ENCODE data around the gene TMEM163. TPM values are rescaled to one million over a fixed set of nuclear protein-coding genes. Genes with fewer than 3 reads are reported as not detected.

The TMEM163 gene
- total and polyA plus RNA-seq, 2 donors, result 5.0 TPM

DNA sequence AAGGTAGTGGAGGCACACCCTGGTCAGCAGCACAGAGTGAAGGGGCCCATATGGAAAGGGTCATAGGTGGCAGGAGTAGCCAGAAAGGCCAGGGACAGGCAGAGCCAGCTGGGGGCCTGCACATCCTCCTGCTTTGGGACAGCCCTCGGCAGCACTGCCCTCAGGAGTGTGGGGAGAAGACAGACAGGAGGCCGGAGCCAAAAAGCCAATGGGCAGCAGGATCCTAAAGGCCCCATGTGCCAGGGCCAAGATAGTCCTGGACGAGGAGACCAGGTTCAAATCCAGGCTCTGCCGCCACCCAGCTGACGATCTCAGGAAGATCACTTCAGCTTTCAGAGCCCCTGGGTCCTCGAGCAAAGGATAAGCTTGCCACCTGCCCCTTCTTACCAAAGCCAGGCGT is 220.1 kb downstream of the TMEM163 start:
- H3K27ac ChIP-seq (ENCODE audit: low read depth in 1 of 2, low read length in 1 of 2), result no peak overlapping the region

GRCh38 chr2:134493797-134494196 is 225.0 kb downstream of the TMEM163 start:
- H3K9me3 ChIP-seq (ENCODE audit: control insufficient read depth in 2 of 2, insufficient read depth in 1 of 2, low read length in 1 of 2), result no peaks in the 10 kb centered on the region
- no peaks in the 10 kb centered on the region for H3K27me3 ChIP-seq (ENCODE audit: control insufficient read depth in 2 of 2, insufficient read depth in 1 of 2, low read length in 1 of 2)
- no peak overlapping the region for H3K4me3 ChIP-seq (ENCODE audit: low read length in 2 of 2)
- no peaks in the 10 kb centered on the region for H3K4me1 ChIP-seq (ENCODE audit: control insufficient read depth in 2 of 2, insufficient read depth in 2 of 2, low read length in 2 of 2)
- 95% methylated on average over 4 of the region's 4 CpGs for WGBS
- H3K36me3 ChIP-seq (ENCODE audit: control insufficient read depth in 2 of 2, insufficient read depth in 2 of 2, low read length in 1 of 2), result no peaks in the 10 kb centered on the region
- no peak for DNase-seq (ENCODE audit: low read depth in 6 of 9, low spot score in 9 of 9)
- H3K27ac ChIP-seq (ENCODE audit: low read depth in 1 of 2, low read length in 1 of 2), result no peak overlapping the region

More for the DNA sequence above, 220.1 kb downstream of the TMEM163 start:
- H3K36me3 ChIP-seq (ENCODE audit: control insufficient read depth in 2 of 2, insufficient read depth in 2 of 2, low read length in 1 of 2), result no peaks in the 10 kb centered on the region
- H3K4me1 ChIP-seq (ENCODE audit: control insufficient read depth in 2 of 2, insufficient read depth in 2 of 2, low read length in 2 of 2), result no peaks in the 10 kb centered on the region
- no peak for DNase-seq (ENCODE audit: low read depth in 6 of 9, low spot score in 9 of 9)
- WGBS, result 96% methylated on average over 7 of the region's 7 CpGs
- no peaks in the 10 kb centered on the region for H3K27me3 ChIP-seq (ENCODE audit: control insufficient read depth in 2 of 2, insufficient read depth in 1 of 2, low read length in 1 of 2)
- H3K4me3 ChIP-seq (ENCODE audit: low read length in 2 of 2), result no peak overlapping the region
- H3K9me3 ChIP-seq (ENCODE audit: control insufficient read depth in 2 of 2, insufficient read depth in 1 of 2, low read length in 1 of 2), result no peaks in the 10 kb centered on the region

DNA sequence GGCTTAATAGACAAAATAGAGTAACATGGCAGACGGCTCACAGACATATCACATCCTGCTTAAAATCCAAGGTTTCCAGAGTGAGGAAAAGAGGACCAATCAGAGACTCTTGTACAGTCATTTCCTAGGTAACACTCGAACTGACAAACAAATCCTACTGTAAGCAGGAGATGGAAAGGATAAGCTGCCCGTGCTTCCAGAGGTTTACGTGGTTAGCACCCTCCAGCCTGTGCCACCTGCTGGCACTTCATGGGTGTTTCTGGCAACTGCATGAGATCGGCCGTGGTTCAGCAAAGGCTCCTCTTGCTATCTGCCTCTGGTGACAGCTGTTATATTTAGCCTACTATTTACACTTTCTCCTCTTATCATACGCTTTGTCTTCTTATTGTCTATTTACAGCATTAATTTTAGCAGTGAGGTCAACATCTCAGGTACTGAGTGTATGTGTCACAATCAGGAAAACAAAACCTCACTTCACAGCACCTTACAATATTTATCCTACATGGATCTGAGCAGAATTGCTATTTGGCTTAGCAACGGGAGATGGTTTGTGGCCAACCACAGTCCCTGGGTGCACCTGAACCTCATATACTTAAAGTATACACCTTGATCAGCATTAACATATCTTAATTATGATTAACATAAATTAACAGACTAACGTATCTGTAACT is 226.9 kb downstream of the TMEM163 start:
- 66% methylated on average over 9 of the region's 9 CpGs for WGBS
- H3K36me3 ChIP-seq (ENCODE audit: control insufficient read depth in 2 of 2, insufficient read depth in 2 of 2, low read length in 1 of 2), result no peaks in the 10 kb centered on the region
- peak in 2 of 9 donors; percentile 4 to 59 for DNase-seq (ENCODE audit: low read depth in 6 of 9, low spot score in 9 of 9)
- no peaks in the 10 kb centered on the region for H3K27me3 ChIP-seq (ENCODE audit: control insufficient read depth in 2 of 2, insufficient read depth in 1 of 2, low read length in 1 of 2)
- H3K9me3 ChIP-seq (ENCODE audit: control insufficient read depth in 2 of 2, insufficient read depth in 1 of 2, low read length in 1 of 2), result no peaks in the 10 kb centered on the region
- no peaks in the 10 kb centered on the region for H3K4me1 ChIP-seq (ENCODE audit: control insufficient read depth in 2 of 2, insufficient read depth in 2 of 2, low read length in 2 of 2)
- no peak overlapping the region for H3K4me3 ChIP-seq (ENCODE audit: low read length in 2 of 2)
- H3K27ac ChIP-seq (ENCODE audit: low read depth in 1 of 2, low read length in 1 of 2), result no peak overlapping the region

DNA sequence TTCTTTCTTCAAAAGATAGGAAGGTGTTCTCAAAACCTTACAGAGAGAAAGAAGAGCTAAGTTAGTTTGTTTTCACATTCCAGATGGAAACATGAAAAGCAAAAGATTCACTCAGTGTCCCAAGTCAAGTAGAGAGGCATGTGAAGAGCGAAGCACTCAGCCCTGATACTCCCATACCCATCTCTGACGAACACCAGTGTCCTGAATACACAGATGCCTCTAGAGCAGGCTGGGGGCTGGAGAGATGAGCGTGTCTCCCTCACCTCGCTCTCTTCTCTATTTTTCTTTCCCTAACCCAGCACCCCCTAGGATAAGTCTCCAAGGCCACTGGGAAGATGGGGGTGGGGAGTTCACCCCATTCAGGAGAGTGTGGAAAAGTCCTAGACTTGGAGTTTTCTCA is 227.8 kb downstream of the TMEM163 start:
- no peaks in the 10 kb centered on the region for H3K27me3 ChIP-seq (ENCODE audit: control insufficient read depth in 2 of 2, insufficient read depth in 1 of 2, low read length in 1 of 2)
- no peak overlapping the region for H3K27ac ChIP-seq (ENCODE audit: low read depth in 1 of 2, low read length in 1 of 2)
- DNase-seq (ENCODE audit: low read depth in 6 of 9, low spot score in 9 of 9), result no peak
- H3K4me1 ChIP-seq (ENCODE audit: control insufficient read depth in 2 of 2, insufficient read depth in 2 of 2, low read length in 2 of 2), result no peaks in the 10 kb centered on the region
- H3K4me3 ChIP-seq (ENCODE audit: low read length in 2 of 2), result no peak overlapping the region
- H3K36me3 ChIP-seq (ENCODE audit: control insufficient read depth in 2 of 2, insufficient read depth in 2 of 2, low read length in 1 of 2), result no peaks in the 10 kb centered on the region
- 96% methylated on average over 4 of the region's 4 CpGs for WGBS
- no peaks in the 10 kb centered on the region for H3K9me3 ChIP-seq (ENCODE audit: control insufficient read depth in 2 of 2, insufficient read depth in 1 of 2, low read length in 1 of 2)

DNA sequence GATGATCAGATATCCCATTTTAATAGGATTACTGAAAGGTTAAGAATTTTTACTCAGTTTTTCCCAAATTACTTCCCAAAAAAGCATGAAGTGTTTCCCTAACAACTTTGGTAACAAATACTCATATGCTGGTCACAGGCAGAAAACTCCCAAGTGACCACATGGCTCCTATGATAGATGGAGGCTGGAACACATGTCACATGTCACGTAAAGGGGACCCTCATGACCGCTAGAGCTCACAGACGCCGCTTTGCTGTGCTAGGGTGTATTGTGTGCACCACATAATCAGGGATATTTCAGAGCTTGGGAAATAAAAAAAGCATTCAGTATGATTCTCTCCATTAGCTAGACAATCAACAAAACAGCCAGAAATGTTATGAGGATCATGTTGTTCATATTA is 228.2 kb downstream of the TMEM163 start:
- H3K9me3 ChIP-seq (ENCODE audit: control insufficient read depth in 2 of 2, insufficient read depth in 1 of 2, low read length in 1 of 2), result no peaks in the 10 kb centered on the region
- no peaks in the 10 kb centered on the region for H3K27me3 ChIP-seq (ENCODE audit: control insufficient read depth in 2 of 2, insufficient read depth in 1 of 2, low read length in 1 of 2)
- H3K4me3 ChIP-seq (ENCODE audit: low read length in 2 of 2), result no peak overlapping the region
- no peaks in the 10 kb centered on the region for H3K4me1 ChIP-seq (ENCODE audit: control insufficient read depth in 2 of 2, insufficient read depth in 2 of 2, low read length in 2 of 2)
- WGBS, result 96% methylated on average over 4 of the region's 4 CpGs
- no peak overlapping the region for H3K27ac ChIP-seq (ENCODE audit: low read depth in 1 of 2, low read length in 1 of 2)
- DNase-seq (ENCODE audit: low read depth in 6 of 9, low spot score in 9 of 9), result no peak
- H3K36me3 ChIP-seq (ENCODE audit: control insufficient read depth in 2 of 2, insufficient read depth in 2 of 2, low read length in 1 of 2), result no peaks in the 10 kb centered on the region

DNA sequence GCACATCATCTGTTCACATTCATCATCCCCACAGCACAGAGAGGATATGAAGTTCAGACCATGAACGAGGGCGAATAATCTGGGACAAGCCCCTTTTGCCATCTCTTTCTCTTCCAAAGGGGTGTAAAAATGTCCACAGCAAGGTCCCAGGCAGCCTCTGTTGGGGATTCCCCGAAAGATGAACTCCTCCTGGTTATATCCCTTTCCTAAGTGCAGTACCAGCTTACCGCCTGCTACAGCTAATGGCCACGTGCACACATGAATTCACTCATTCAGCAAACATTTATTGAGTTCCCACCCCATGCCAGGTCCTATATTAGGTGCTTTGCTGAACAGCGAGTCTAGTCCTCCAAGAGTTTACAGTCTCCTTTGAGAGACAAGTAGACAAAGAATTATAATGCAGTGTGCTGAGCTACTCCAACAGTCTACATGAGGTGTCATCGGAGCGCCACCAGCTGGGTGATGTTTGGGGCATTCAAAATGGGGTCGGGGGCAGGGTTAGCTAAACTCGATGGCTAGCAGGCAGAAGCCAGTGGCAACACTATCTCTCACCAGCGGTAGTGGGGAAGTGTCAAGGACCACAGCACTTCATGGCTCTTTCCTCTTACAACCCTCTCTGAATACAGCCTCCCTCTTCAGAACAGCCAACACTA is 228.9 kb downstream of the TMEM163 start:
- H3K4me3 ChIP-seq (ENCODE audit: low read length in 2 of 2), result no peak overlapping the region
- H3K4me1 ChIP-seq (ENCODE audit: control insufficient read depth in 2 of 2, insufficient read depth in 2 of 2, low read length in 2 of 2), result no peaks in the 10 kb centered on the region
- no peak overlapping the region for H3K27ac ChIP-seq (ENCODE audit: low read depth in 1 of 2, low read length in 1 of 2)
- H3K36me3 ChIP-seq (ENCODE audit: control insufficient read depth in 2 of 2, insufficient read depth in 2 of 2, low read length in 1 of 2), result no peaks in the 10 kb centered on the region
- DNase-seq (ENCODE audit: low read depth in 6 of 9, low spot score in 9 of 9), result no peak
- H3K9me3 ChIP-seq (ENCODE audit: control insufficient read depth in 2 of 2, insufficient read depth in 1 of 2, low read length in 1 of 2), result no peaks in the 10 kb centered on the region
- H3K27me3 ChIP-seq (ENCODE audit: control insufficient read depth in 2 of 2, insufficient read depth in 1 of 2, low read length in 1 of 2), result no peaks in the 10 kb centered on the region
- WGBS, result 96% methylated on average over 11 of the region's 11 CpGs

- Histone ChIP-seq H3K4me1 (ENCODE audit: control insufficient read depth in 2 of 2, insufficient read depth in 2 of 2, low read length in 2 of 2) (no peaks in the 10 kb centered on the region), H3K36me3 (ENCODE audit: control insufficient read depth in 2 of 2, insufficient read depth in 2 of 2, low read length in 1 of 2) (no peaks in the 10 kb centered on the region), H3K27ac (ENCODE audit: low read depth in 1 of 2, low read length in 1 of 2) (no peak overlapping the region), H3K27me3 (ENCODE audit: control insufficient read depth in 2 of 2, insufficient read depth in 1 of 2, low read length in 1 of 2) (no peaks in the 10 kb centered on the region), H3K4me3 (ENCODE audit: low read length in 2 of 2) (no peak overlapping the region), H3K9me3 (ENCODE audit: control insufficient read depth in 2 of 2, insufficient read depth in 1 of 2, low read length in 1 of 2) (no peaks in the 10 kb centered on the region)
- DNase-seq (ENCODE audit: low read depth in 6 of 9, low spot score in 9 of 9), result no peak
- WGBS, result 95% methylated on average over 15 of the region's 15 CpGs
Measured at GRCh38 chr2:134482766-134483340, 235.9 kb downstream of the TMEM163 start.

- WGBS, result 94% methylated on average over 6 of the region's 6 CpGs
Measured at GRCh38 chr2:134482131-134482723, 236.6 kb downstream of the TMEM163 start.

GRCh38 chr2:134479696-134480330 is 239.0 kb downstream of the TMEM163 start:
- DNase-seq (ENCODE audit: low read depth in 6 of 9, low spot score in 9 of 9), result no peak
- 94% methylated on average over 4 of the region's 4 CpGs for WGBS

More at GRCh38 chr2:134482131-134482723, 236.6 kb downstream of the TMEM163 start:
- H3K9me3 ChIP-seq (ENCODE audit: control insufficient read depth in 2 of 2, insufficient read depth in 1 of 2, low read length in 1 of 2), result no peaks in the 10 kb centered on the region
- no peaks in the 10 kb centered on the region for H3K4me1 ChIP-seq (ENCODE audit: control insufficient read depth in 2 of 2, insufficient read depth in 2 of 2, low read length in 2 of 2)
- DNase-seq (ENCODE audit: low read depth in 6 of 9, low spot score in 9 of 9), result no peak
- H3K27ac ChIP-seq (ENCODE audit: low read depth in 1 of 2, low read length in 1 of 2), result no peak overlapping the region
- no peaks in the 10 kb centered on the region for H3K27me3 ChIP-seq (ENCODE audit: control insufficient read depth in 2 of 2, insufficient read depth in 1 of 2, low read length in 1 of 2)
- H3K4me3 ChIP-seq (ENCODE audit: low read length in 2 of 2), result no peak overlapping the region
- no peaks in the 10 kb centered on the region for H3K36me3 ChIP-seq (ENCODE audit: control insufficient read depth in 2 of 2, insufficient read depth in 2 of 2, low read length in 1 of 2)

More at GRCh38 chr2:134479696-134480330, 239.0 kb downstream of the TMEM163 start:
- no peaks in the 10 kb centered on the region for H3K9me3 ChIP-seq (ENCODE audit: control insufficient read depth in 2 of 2, insufficient read depth in 1 of 2, low read length in 1 of 2)
- no peaks in the 10 kb centered on the region for H3K27me3 ChIP-seq (ENCODE audit: control insufficient read depth in 2 of 2, insufficient read depth in 1 of 2, low read length in 1 of 2)
- no peak overlapping the region for H3K27ac ChIP-seq (ENCODE audit: low read depth in 1 of 2, low read length in 1 of 2)
- H3K36me3 ChIP-seq (ENCODE audit: control insufficient read depth in 2 of 2, insufficient read depth in 2 of 2, low read length in 1 of 2), result no peaks in the 10 kb centered on the region
- no peaks in the 10 kb centered on the region for H3K4me1 ChIP-seq (ENCODE audit: control insufficient read depth in 2 of 2, insufficient read depth in 2 of 2, low read length in 2 of 2)
- H3K4me3 ChIP-seq (ENCODE audit: low read length in 2 of 2), result no peak overlapping the region

All from thymus (tissue), 11 donors.